SK-N-MC (cell line): ENCODE results near the gene GNAQ.

Source experiments
- EZH2 ChIP-seq: fragments of 200-600 bp; sonication (generic); IDR thresholded peaks from one replicate; pipeline ENCODE4 v1.6.1; 2017; ENCODE audit warnings: antibody characterized with exemption
- POLR2AphosphoS5 ChIP-seq: IDR thresholded peaks from 2 replicates; pipeline ENCODE4 v1.6.1; 2012; ENCODE audit warnings: mild to moderate bottlenecking, low read depth, low read length, borderline replicate concordance

GRCh38 chr9:77933019-77933418, 98.6 kb downstream of the GNAQ start:
- TF ChIP-seq EZH2: no peak
- no peak for TF ChIP-seq POLR2AphosphoS5
